Loucy (cell line): ENCODE measurements around the gene ZNF763.

ENCODE experiments used
- EZH2phosphoT487 ChIP-seq: fragments of 200-600 bp; IDR thresholded peaks from 2 replicates; pipeline ENCODE4 v1.6.1; 2018; ENCODE audit warnings: antibody characterized with exemption, mild to moderate bottlenecking, moderate library complexity, borderline replicate concordance
- TF ChIP-seq, protein P1 (sequence below): fragments of 200-600 bp; sonication (generic); conservative IDR thresholded peaks from 2 replicates; pipeline ENCODE4 v1.5.1; 2014; ENCODE audit warnings: mild to moderate bottlenecking, antibody characterized with exemption, low read length

GRCh38 chr19:12000152-12000981 is 35.5 kb downstream of the ZNF763 start:
- TF ChIP-seq, protein P1, sequence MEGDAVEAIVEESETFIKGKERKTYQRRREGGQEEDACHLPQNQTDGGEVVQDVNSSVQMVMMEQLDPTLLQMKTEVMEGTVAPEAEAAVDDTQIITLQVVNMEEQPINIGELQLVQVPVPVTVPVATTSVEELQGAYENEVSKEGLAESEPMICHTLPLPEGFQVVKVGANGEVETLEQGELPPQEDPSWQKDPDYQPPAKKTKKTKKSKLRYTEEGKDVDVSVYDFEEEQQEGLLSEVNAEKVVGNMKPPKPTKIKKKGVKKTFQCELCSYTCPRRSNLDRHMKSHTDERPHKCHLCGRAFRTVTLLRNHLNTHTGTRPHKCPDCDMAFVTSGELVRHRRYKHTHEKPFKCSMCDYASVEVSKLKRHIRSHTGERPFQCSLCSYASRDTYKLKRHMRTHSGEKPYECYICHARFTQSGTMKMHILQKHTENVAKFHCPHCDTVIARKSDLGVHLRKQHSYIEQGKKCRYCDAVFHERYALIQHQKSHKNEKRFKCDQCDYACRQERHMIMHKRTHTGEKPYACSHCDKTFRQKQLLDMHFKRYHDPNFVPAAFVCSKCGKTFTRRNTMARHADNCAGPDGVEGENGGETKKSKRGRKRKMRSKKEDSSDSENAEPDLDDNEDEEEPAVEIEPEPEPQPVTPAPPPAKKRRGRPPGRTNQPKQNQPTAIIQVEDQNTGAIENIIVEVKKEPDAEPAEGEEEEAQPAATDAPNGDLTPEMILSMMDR: no peak
- no peak for TF ChIP-seq EZH2phosphoT487
